Umbilical cord (tissue), 2 donors: ENCODE measurements around the gene FOXQ1. TPM values are rescaled to one million over a fixed set of nuclear protein-coding genes. Genes with fewer than 3 reads are reported as not detected.
"Not testable (repeated sequence)": the region's sequence is repeated elsewhere in the genome, so short reads cannot be mapped to it uniquely, and the experiment has no call there.

ENCODE experiments used
- DNase-seq: peaks from one replicate; pipeline ENCODE4 v3.0.0-alpha.2; 2015; ENCODE audit warnings: low spot score
- total RNA-seq: library from RNA; depleted of rRNA; stranded (reverse); fragments of >200 nt; gene quantifications from one replicate; pipeline ENCODE4 v1.2.3, GENCODE V29; 2014; ENCODE audit warnings: low replicate concordance; ENCODE audit not compliant: insufficient read depth

Gene FOXQ1
- total RNA-seq, 1 donor from 2014 or later = not detected

DNA sequence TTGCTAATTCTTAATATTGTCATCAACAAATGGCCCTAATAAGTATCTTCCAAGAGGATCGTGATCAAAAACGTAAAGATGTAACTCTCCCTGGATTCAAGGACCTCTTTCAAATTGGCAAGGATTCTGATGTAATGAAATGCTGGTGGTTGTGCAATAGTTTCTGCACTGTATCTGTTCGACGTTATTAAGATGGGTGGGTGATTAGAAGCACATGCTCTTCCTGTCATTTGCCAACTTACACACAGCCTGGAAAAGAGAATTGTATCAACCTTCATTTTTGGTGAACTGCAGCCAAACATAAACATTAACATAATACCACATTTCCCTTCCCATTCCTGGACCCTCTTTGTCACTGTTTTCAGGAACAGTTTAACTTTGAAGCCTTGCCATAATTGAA, 9.8 kb downstream of the FOXQ1 start:
- DNase-seq = peak; percentile 51

DNA sequence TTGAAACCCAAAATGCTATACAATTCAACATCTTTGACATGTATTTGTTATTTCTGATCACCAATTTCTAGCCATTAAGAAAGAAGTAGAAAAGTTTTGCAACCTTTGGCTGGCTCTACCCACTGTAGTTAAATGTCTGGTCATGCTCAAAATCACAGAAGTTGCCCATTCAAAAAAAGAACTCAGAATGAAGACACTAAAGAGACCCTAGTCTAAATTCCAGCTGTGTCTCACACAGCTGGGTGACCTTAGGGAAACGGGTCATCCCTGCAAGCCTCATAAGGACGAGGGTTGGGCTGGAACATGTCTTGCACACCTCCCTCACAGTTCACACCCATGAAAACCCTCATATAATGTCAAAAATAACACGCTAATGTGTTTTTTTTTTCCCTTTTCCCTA, 10.3 kb downstream of the FOXQ1 start:
- DNase-seq = no peak

DNA sequence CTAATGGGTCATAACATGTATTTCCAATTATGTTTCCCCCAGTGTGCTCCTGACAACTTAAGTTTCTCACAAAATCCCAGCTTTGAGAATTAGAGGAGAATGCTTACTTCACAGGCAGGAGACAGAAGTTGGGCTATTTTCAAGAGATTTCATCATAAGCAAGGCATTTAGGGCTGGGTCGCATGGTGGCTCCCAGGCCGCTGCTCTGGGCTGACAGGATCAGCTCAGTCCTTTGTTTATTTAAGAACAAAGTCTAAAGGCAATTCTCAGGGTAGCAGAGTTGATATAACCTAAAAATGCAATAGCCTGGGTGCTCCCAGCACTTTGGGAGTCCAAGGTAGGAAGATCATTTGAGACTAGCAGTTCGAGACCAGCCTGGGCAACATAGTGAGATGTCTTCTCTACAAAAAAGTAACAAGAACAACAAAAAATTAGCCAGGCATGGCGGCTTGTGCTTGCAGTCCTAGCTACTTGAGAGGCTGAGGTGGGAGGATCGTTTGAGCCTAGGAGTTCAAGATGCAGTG, 10.9 kb downstream of the FOXQ1 start:
- peak; percentile 17 for DNase-seq

DNA sequence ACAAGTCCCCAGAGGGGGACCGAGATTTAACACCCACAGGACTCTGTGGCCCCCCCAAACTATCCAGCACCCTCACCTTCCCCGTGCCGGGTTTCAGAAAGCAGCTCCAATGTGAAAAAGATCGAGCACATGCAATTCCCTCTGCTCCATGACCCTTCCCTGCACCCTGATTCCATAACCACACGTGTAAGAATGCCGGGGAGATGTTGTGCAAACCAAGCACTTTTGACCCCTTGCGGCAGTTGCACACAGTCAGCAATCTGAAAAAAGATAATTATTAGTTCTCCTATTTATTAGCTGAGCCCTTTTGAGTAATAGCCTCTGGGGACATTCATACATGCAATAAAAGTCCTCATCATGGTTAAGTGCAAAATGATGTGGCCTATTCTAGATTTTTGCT, 13.0 kb downstream of the FOXQ1 start:
- DNase-seq = no peak

DNA sequence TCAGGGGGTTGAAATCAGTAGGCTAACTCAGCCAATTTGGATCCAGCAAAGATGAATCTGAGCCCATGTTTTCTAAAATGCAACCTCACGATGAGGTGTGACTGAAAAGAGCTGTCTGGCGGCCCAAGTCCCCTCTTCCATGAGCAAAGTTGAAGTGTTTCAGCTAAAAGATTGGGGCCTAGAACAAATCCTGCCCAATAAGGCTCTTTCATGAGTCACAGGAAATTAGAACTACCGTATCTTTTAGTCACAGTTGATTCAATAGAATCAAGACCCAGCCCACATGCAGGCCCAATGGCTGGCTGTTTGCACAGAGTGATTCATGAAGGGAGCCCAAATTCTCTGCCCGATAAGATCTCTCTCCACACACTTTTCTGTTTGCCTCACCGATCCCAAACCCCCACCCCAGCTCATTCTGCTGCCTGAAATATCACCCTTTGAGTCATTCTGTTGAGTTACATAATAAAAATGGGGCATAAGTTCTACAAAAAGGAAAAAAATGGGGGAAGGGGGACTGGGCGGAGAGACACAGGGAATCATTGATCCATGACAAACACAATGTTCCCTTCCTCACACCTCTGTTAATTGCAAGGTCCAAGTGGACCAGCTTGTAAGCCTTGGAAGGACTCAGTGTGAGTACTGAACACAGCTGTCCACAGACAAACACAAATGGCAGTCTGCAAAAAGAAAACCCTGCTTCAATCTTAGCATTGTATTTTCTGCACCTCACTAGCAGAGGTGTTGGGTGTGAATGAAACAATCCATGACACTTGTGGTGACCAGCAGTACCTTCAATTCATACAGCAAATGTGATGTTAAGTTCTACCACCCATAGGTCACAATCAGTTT, 13.8 kb downstream of the FOXQ1 start:
- no peak for DNase-seq

DNA sequence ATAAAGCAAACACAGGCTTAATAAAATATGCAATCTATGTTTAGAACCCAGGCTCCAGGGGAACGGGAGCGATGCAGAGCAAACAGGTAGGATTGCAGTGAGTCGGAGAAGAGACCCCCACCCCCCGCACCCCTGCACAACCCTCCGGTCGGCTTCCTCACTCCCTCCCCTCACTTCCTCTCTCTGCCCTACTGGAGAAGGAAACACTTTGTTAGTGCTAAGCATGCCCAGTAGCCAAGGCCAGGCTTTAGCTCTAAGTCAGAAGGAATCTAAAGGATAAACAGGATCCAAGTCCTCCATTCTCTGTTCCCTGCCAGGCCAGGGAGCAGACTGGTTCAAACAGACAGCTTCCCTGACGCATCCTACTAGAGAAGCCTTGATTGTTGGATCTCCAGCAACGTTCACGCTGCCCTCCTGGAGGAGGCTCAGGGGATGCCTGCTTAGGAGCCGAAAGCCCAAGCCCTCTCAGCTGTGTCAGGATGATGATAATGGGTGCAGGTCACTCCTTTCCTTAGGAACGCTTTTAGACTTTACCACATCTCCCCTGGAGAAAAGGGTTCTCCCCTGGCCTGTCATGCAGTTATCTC, 14.7 kb downstream of the FOXQ1 start:
- peak; percentile 52 for DNase-seq

DNA sequence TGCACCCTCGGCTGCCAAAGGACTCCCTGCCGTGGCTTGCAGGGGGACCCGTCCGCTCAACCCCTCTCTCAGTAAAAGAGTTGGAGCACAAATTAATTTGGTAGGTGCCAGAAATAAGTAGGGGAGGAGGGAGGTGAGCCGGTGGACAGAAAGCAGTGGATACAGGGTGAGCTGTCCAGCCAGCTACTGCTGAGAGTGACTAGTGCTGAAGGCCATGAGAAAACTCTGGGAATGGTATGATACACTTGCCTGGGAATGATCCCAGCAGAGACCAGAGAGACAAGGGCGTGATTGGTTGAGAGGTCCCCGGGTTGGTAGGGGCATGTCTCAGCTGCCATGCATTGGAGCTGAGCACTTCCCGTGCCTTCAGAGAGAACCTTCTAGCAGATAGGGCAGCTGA, 15.7 kb downstream of the FOXQ1 start:
- no peak for DNase-seq

DNA sequence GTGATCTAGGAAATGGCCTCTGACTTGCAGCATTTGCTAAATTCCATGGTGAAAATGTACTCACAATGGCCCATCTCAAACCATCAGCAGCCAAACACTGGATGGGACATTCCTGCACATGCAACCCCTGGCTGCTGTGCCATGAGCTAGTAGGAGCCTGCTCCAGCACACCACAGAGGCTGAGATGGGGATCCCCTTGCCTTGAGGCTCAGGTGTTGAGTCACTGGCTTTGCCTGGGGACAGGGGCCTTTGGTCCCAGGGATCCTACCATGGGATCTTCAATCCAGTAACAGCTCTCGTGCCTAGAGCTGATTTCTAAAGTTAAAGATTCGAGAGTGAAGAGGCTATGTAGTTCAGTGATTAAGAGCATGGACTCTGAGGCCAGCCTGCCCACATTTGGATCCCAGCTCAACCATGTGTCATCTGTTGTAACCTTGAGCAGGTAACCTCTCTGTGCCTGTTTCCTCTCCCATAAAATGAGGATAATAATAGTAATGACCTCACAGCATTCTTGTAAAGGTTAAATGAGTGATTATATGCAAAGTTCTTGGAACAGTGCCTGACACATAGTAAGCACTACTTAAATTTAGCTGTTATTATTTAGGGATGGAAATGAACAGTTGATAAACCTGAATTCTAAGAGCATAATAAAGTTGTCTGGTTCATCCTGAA, 16.4 kb downstream of the FOXQ1 start:
- DNase-seq = no peak

DNA sequence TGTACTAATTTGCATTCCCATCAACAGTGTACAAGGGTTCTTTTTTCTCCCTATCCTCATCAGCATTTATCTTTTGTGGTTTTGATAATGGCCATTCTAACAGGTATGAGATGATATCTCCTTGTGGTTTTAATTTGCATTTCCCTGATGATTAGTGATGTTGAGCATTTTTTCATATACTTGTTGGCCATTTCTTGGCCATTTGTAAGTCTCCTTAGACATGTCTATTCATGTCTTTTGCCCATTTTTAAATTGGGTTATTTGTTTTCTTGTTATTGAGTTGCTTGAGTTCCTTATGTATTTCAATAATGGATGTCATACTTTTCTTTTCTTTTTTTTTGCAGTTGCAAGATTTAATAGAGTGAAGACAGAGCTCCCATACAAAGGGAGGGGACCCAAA, 17.8 kb downstream of the FOXQ1 start:
- no peak for DNase-seq

DNA sequence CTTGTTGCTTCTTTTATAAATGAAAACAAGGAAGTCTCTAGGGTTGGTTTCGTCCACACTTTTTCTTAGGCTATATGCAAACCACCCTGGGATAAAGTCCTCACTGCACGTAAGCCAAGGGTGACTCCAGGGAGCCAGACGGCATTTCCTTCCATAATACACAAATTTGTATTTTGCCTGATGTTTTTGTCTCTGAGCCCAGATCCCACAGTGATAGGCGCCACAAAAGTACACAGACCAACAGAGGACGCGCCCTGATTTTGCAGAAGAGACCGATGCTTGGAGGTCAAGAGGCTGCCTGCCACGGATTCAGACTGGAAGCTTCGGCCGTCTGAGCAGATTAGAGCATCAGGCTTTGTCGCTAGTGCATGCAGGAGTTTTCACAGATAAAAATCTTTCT, 22.8 kb downstream of the FOXQ1 start:
- DNase-seq = peak; percentile 28

DNA sequence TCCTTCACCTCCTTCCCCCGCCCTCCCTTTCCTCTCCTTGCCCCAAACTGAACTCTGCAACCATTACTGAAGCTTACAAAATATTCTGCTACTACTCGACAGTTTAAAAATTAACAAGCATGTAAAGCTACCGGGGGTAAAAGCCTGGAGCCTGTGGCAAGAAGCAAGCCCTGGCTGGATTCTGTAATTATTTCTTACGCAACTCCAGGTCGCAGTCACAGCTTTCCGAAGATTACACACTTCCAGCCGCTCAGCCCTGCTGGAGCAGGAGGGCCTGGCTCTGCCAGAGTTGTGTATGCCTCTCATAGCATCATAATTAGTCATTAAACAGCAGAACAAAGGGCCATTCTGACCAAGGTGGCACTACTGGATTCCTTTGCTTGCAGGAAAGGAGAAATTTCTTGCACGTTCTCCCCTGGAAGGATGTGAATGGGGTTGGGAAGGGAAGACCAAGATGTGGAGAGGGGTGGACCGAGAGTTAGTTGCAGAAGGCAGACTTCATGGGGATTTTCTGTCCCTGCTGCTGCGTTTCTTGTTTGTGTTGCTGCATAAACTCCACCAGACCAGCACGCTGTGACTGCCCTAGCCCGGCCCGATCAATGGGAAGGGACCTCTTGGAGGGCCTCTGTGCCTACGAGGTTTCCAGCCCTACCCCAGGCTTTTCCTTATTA, 23.6 kb downstream of the FOXQ1 start:
- peak; percentile 85 for DNase-seq

DNA sequence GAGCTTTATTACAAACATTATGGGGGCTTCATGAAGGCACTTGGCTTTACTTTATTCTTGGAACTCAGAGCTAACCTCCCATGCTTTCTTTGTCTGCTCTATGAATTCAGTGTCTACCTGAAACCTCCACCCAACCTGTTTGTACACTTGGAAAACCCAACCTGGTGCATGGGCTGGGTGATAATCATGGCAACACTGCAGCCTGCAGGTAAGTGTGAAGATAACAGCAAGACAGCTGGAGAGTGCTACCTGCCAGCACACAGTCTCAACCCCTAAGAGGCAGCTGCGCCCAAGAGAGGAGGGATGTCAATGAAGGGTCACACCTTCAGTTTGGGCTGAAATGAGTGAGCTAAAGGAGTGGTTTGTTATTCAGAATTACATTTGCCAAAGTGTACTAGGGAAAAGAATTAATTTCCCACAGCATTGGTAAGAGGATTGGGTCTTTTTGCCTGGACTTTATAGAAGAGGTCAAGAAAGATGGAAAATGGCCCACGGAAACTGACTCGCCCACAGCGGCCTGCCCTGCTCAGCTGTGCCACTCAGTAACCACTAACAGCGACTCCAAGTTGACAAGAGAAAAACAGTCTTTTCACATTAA, 24.4 kb downstream of the FOXQ1 start:
- peak; percentile 56 for DNase-seq

DNA sequence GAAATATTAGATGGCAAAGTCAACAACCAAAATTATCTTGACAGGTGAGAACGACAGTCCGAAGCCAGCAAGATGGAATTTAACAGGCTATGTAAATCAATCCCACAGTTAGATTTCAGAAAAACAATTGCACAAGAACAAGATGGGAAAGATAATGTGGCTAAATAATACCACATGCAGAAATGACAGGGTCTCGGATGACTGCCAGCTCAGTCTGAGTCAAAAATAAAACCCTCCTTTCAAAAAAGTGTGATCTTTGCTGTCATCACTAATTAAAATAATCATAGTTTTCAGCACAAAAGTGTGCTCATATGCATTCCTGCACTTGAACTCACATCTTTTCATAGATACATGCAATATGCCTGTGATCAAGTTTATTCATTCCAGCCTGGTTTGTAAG, 25.9 kb downstream of the FOXQ1 start:
- DNase-seq = no peak

DNA sequence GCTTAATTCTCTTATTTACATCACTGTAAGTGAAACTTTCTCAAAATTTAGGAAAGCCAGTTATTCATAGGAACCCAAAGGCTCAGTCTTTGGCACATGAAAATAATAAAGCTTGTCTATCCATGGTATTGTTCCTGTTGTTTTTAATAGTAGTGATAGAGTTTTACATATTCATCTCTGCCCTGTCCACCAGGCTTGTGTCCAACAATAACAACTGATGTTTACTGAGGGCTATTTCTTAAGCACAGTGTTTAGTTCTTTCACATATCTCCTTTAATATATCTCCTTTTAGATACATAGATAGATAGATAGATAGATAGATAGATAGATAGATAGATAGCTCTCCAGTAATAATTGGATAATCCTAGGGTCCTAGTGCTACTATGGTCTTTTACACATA, 34.2 kb downstream of the FOXQ1 start:
- no peak for DNase-seq

DNA sequence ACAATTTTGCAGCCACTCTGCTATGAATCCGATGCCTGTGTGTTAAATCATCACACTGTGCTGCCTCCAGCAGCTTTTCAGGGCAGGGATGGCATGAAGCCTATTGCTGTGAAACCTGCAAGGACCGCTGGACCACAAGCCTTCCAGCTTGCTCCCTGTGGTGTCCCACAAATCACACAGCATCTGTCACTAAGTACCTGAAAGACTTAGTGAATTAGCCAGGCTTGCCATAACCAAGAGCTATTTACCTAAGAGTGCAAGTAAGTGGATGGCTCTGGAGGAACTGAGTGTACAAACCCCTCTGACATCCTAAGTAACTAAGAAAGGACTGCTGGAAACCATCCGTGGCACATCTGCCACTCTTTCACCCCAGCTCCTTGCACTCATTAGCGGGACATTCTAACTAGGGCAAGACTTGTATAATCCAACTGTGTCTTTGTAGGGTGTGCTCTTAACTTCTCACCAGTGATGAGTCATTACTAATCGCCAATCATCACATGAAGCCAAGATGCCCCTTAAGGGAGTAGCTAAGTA, 34.7 kb downstream of the FOXQ1 start:
- DNase-seq = no peak

DNA sequence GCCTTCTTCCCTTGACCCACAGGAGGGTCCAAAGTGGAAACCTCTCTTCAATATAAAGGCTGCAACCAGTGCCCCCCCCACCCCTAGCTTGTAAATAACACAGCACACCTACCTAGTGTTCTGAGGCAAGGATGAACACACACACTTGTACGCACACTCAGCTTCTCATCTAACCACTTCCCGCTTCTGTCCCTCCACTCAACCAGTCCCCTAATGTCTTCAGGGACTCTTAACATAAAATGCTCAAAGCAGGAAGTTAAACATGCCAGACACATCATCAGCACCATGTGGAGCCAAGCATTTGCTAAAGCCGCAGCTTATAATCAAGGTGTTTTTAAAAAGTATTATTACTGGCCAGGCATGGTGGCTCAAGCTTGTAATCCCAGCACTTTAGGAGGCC, 35.3 kb downstream of the FOXQ1 start:
- DNase-seq = no peak

DNA sequence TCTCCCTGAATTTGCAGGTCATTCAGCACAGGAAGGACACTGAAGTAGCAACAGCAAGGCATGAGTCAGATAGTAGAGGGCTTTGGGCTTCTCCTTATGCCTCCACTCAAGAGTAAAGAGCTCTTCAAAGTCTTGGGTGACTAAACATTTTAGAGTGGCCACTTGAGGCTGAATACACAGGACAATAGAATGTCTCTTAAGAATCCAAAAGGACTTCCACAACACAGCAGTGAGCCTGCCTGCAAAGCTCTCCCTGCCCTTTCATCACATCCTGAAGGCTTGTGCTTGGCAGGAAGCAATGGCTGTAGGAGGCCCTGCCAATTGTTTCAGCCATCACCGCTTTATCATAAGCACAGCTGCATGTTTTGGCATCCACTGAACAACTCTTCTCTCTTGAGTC, 36.8 kb downstream of the FOXQ1 start:
- DNase-seq = no peak

DNA sequence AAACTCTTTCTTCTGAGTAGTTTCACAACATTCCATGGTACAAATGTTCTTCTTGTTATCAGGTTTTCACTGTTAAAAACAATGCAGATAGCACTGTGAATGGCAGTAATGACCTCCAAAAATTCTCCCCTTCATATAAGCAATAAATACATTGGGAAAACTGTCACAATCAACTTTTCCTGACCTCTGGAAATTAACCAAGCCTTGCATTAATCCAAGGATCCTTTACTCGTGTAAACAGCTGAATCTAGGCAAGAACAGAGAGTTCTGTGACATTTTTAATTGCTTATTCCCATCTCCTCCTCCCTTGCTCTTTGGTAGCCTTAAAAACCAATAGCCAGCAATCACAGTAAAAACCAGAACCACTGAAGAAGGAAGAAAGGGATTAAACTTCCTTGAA, 37.8 kb downstream of the FOXQ1 start:
- no peak for DNase-seq

DNA sequence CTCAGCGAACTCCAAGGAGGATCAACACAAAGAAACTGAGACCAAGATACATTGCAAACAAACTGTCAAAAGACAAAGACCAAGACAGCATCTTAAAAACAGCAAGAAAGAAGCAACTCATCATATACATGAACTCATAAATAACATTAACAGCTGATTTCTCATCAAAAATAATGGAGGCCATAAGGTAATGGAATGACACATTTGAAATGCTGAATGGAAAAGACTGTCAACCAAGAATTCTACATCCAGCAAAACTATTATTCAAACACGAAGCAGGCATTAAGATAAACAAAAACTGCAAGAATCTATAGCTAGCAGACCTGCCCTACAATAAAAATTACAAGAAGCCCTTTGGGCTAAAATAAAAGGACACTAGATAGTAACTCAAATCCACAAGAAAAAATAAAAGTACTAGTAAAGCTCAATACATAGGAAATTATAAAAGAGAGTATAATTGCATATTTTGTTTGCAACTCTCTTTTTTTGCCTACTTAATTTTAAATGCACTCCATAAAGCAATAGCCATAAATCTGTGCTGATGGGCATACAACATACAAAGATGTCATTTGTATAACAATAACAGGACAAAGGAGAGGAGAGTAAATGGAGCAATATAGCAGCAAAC, 39.6 kb downstream of the FOXQ1 start:
- no peak for DNase-seq

DNA sequence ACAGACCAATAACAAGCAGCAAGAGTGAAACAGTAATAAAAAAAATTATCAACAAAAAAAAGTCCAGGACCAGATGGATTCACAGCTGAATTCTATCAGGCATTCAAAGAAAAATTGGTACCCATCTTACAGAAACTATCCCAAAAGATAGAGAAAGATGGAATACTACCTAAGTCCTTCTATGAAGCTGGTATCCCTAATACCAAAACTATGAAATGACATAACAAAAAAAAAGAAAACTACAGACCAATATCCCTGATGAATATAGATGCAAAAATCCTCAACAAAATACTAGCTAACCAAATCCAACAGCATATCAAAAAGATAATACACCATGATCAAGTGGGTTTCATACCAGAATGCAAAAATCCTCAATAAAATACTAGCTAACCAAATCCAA, 43.2 kb downstream of the FOXQ1 start:
- not testable (repeated sequence) for DNase-seq

DNA sequence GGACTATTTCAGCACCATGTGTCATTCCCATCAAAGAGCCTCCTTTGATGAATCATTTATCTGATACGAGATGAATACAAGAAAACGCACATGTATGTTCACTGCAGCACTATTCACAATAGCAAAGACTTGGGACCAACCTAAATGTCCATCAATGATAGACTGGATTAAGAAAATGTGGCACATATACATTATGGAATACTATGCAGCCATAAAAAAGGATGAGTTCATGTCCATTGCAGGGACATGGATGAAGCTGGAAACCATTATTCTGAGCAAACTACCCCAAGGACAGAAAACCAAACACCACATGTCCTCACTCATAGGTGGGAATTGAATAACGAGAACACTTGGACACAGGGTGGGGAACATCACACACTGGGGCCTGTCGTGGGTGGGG, 49.8 kb downstream of the FOXQ1 start:
- not testable (repeated sequence) for DNase-seq
